HG02642 (cell line): ENCODE results near the gene AGBL3.

Experiments
- ATAC-seq: cut with Tn5 transposase; IDR thresholded peaks from one replicate; pipeline ENCODE4 v1.9.1; 2021; ENCODE audit warnings: mild to moderate bottlenecking; ENCODE audit not compliant: unreplicated experiment, poor library complexity

AGBL3 gene

GRCh38 chr7:135181261-135181928, 195.1 kb downstream of the AGBL3 start:
- ATAC-seq = no peak

GRCh38 chr7:135181929-135182678, 195.8 kb downstream of the AGBL3 start:
- no peak for ATAC-seq

GRCh38 chr7:135183478-135183877, 197.2 kb downstream of the AGBL3 start:
- no peak for ATAC-seq

- no peak for ATAC-seq
Measured at GRCh38 chr7:135184254-135184841, 198.0 kb downstream of the AGBL3 start.
